Fibroblast of lung (primary cell): ENCODE measurements around the gene RNF224.

Experiments used
- CTCF ChIP-seq, 2 donors: IDR thresholded peaks in 1 of 2; conservative IDR thresholded peaks in 1 of 2; 1 replicate in 1 of 2; 2 replicates in 1 of 2; pipeline ENCODE4 v1.5.1; 2011 to 2012; ENCODE audit warnings: low read length in 2 of 2, control low read depth in 1 of 2, inconsistent platforms in 1 of 2, low read depth in 1 of 2, mild to moderate bottlenecking in 1 of 2
- EZH2 ChIP-seq: IDR thresholded peaks from 2 replicates; pipeline ENCODE4 v1.5.1; 2012; ENCODE audit warnings: low read length, control low read depth, mild to moderate bottlenecking; ENCODE audit errors: missing control alignments

GRCh38 chr9:137218212-137218753 is 9.0 kb upstream of the RNF224 start:
- TF ChIP-seq CTCF (conservative IDR thresholded peaks at IDR 0.05 in 1 of 2, IDR thresholded peaks at IDR 0.05 in 1 of 2; ENCODE audit: low read depth in 1 of 2, low read length in 2 of 2) (no peak), EZH2 (no peak)
